ENCODE results near the gene NODAL.

GRCh38 chr10:70412356-70412755, 29.1 kb downstream of the NODAL start:
- no peak for TF ChIP-seq HOXA7 (CRISPR knock-in tag; IDR thresholded peaks at IDR 0.05)
- TF ChIP-seq KDM1A (IDR thresholded peaks at IDR 0.05; ENCODE audit: low read depth) = no peak
- TF ChIP-seq, protein P1, sequence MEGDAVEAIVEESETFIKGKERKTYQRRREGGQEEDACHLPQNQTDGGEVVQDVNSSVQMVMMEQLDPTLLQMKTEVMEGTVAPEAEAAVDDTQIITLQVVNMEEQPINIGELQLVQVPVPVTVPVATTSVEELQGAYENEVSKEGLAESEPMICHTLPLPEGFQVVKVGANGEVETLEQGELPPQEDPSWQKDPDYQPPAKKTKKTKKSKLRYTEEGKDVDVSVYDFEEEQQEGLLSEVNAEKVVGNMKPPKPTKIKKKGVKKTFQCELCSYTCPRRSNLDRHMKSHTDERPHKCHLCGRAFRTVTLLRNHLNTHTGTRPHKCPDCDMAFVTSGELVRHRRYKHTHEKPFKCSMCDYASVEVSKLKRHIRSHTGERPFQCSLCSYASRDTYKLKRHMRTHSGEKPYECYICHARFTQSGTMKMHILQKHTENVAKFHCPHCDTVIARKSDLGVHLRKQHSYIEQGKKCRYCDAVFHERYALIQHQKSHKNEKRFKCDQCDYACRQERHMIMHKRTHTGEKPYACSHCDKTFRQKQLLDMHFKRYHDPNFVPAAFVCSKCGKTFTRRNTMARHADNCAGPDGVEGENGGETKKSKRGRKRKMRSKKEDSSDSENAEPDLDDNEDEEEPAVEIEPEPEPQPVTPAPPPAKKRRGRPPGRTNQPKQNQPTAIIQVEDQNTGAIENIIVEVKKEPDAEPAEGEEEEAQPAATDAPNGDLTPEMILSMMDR (IDR thresholded peaks at IDR 0.05) = no peak
- TF ChIP-seq CBX2 (IDR thresholded peaks at IDR 0.05; ENCODE audit: borderline replicate concordance, low read depth) = no peak
- TF ChIP-seq POLR2A (IDR thresholded peaks at IDR 0.05; ENCODE audit: low read length) = no peak
- TF ChIP-seq BHLHE40 (IDR thresholded peaks at IDR 0.05; ENCODE audit: low read depth, low read length) = no peak
- TF ChIP-seq, protein P2, sequence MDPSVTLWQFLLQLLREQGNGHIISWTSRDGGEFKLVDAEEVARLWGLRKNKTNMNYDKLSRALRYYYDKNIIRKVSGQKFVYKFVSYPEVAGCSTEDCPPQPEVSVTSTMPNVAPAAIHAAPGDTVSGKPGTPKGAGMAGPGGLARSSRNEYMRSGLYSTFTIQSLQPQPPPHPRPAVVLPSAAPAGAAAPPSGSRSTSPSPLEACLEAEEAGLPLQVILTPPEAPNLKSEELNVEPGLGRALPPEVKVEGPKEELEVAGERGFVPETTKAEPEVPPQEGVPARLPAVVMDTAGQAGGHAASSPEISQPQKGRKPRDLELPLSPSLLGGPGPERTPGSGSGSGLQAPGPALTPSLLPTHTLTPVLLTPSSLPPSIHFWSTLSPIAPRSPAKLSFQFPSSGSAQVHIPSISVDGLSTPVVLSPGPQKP (IDR thresholded peaks at IDR 0.05; ENCODE audit: low read depth, low read length) = no peak

Data from A549 (cell line).